H9 (cell line): ENCODE results near the gene RNU5B-1. TPM values are rescaled to one million over a fixed set of nuclear protein-coding genes. Genes with fewer than 3 reads are reported as not detected.

Source experiments
- DNase-seq: peaks from one replicate; pipeline ENCODE4 v3.0.0-alpha.2; 2017
- H2AFZ ChIP-seq: one replicate; pipeline ENCODE4 v1.6.1; 2013; ENCODE audit warnings: mild to moderate bottlenecking, low read length, control low read depth, moderate library complexity
- H2AK5ac ChIP-seq: 2 replicates; pipeline ENCODE4 v1.6.1; 2013; ENCODE audit warnings: low read length, control low read depth, mixed read lengths; ENCODE audit not compliant: insufficient read length
- H2BK120ac ChIP-seq: one replicate; pipeline ENCODE4 v1.6.1; 2013; ENCODE audit warnings: low read depth, mild to moderate bottlenecking, low read length, control low read depth, inconsistent platforms; ENCODE audit not compliant: poor library complexity, severe bottlenecking
- H2BK12ac ChIP-seq: 2 replicates; pipeline ENCODE4 v1.6.1; 2013; ENCODE audit warnings: low read length, control low read depth, mixed read lengths, low read depth; ENCODE audit not compliant: insufficient read length
- H2BK15ac ChIP-seq: 2 replicates; pipeline ENCODE4 v1.6.1; 2013; ENCODE audit warnings: low read depth, low read length, control low read depth
- H2BK20ac ChIP-seq: one replicate; pipeline ENCODE4 v1.6.1; 2013; ENCODE audit warnings: low read depth, mild to moderate bottlenecking, low read length, control low read depth, inconsistent platforms; ENCODE audit not compliant: poor library complexity, severe bottlenecking
- H2BK5ac ChIP-seq: 2 replicates; pipeline ENCODE4 v1.6.1; 2013; ENCODE audit warnings: low read length, control low read depth, mixed read lengths; ENCODE audit not compliant: insufficient read length
- H3K14ac ChIP-seq: 2 replicates; pipeline ENCODE4 v1.6.1; 2013; ENCODE audit warnings: low read length, control low read depth; ENCODE audit not compliant: insufficient read depth
- H3K18ac ChIP-seq: 2 replicates; pipeline ENCODE4 v1.6.1; 2013; ENCODE audit warnings: low read depth, mild to moderate bottlenecking, mixed read lengths, low read length, control low read depth; ENCODE audit not compliant: insufficient read length
- H3K23ac ChIP-seq: 2 replicates; pipeline ENCODE4 v1.6.1; 2013; ENCODE audit warnings: low read length, control low read depth, mixed read lengths, low read depth; ENCODE audit not compliant: insufficient read length
- H3K23me2 ChIP-seq: 2 replicates; pipeline ENCODE4 v1.6.1; 2013; ENCODE audit warnings: low read depth, mild to moderate bottlenecking, mixed read lengths, low read length, control low read depth; ENCODE audit not compliant: insufficient read length, poor library complexity, severe bottlenecking
- H3K27ac ChIP-seq: 2 replicates; pipeline ENCODE4 v1.5.1; 2013; ENCODE audit warnings: low read length, control low read depth, mixed read lengths, low read depth; ENCODE audit not compliant: insufficient read length
- H3K27me3 ChIP-seq: 2 replicates; pipeline ENCODE4 v1.6.1; 2013; ENCODE audit warnings: low read length, control low read depth, inconsistent platforms; ENCODE audit not compliant: insufficient read depth
- H3K4ac ChIP-seq: 2 replicates; pipeline ENCODE4 v1.6.1; 2013; ENCODE audit warnings: low read depth, mild to moderate bottlenecking, control low read depth, inconsistent platforms, low read length, moderate library complexity
- H3K4me1 ChIP-seq: 2 replicates; pipeline ENCODE4 v1.6.1; 2013; ENCODE audit warnings: low read length, control low read depth, inconsistent platforms; ENCODE audit not compliant: insufficient read depth
- H3K4me2 ChIP-seq: 2 replicates; pipeline ENCODE4 v1.6.1; 2013; ENCODE audit warnings: low read length, control low read depth, mixed read lengths; ENCODE audit not compliant: insufficient read length, insufficient read depth
- H3K56ac ChIP-seq: 2 replicates; pipeline ENCODE4 v1.6.1; 2013; ENCODE audit warnings: low read depth, mild to moderate bottlenecking, mixed read lengths, low read length, control low read depth; ENCODE audit not compliant: insufficient read length
- H3K79me1 ChIP-seq: 2 replicates; pipeline ENCODE4 v1.6.1; 2013; ENCODE audit warnings: low read depth, mild to moderate bottlenecking, moderate library complexity, low read length, control low read depth, inconsistent platforms; ENCODE audit not compliant: insufficient read depth, poor library complexity, severe bottlenecking
- H3K79me2 ChIP-seq: 2 replicates; pipeline ENCODE4 v1.6.1; 2013; ENCODE audit warnings: low read length, control low read depth, inconsistent platforms; ENCODE audit not compliant: insufficient read depth
- H3K9ac ChIP-seq: 2 replicates; pipeline ENCODE4 v1.6.1; 2013; ENCODE audit warnings: low read length, control low read depth, mixed read lengths; ENCODE audit not compliant: insufficient read length; ENCODE audit errors: extremely low read depth
- H3K9me3 ChIP-seq: one replicate; pipeline ENCODE4 v1.6.1; 2013; ENCODE audit warnings: low read depth, low read length, inconsistent platforms; ENCODE audit not compliant: control insufficient read depth
- H3T11ph ChIP-seq: one replicate; pipeline ENCODE4 v1.6.1; 2013; ENCODE audit warnings: mild to moderate bottlenecking, low read length, control low read depth, inconsistent platforms
- H4K20me1 ChIP-seq: one replicate; pipeline ENCODE4 v1.6.1; 2013; ENCODE audit not compliant: control insufficient read depth, insufficient read length, insufficient read depth
- H4K5ac ChIP-seq: 2 replicates; pipeline ENCODE4 v1.6.1; 2013; ENCODE audit warnings: low read depth, mild to moderate bottlenecking, mixed read lengths, low read length, control low read depth; ENCODE audit not compliant: insufficient read length
- H4K8ac ChIP-seq: replicated peaks from 2 replicates; pipeline ENCODE4 v1.6.1; 2013; ENCODE audit warnings: low read length, control low read depth, mixed read lengths, low read depth; ENCODE audit not compliant: insufficient read length
- H4K91ac ChIP-seq: 2 replicates; pipeline ENCODE4 v1.6.1; 2013; ENCODE audit warnings: low read depth, mild to moderate bottlenecking, moderate library complexity, mixed read lengths, low read length, control low read depth; ENCODE audit not compliant: insufficient read length
- H3K27ac Mint-ChIP-seq, 3 experiments: 2 replicates in 2 of 3; 3 replicates in 1 of 3; pipeline ENCODE4 v1.8.0; 2020 to 2021; ENCODE audit warnings: mixed read lengths in 3 of 3, mild to moderate bottlenecking in 1 of 3, moderate library complexity in 1 of 3
- H3K27me3 Mint-ChIP-seq: 2 replicates; pipeline ENCODE4 v1.8.0; 2021; ENCODE audit warnings: low read depth, mild to moderate bottlenecking, moderate library complexity, mixed read lengths
- H3K36me3 Mint-ChIP-seq, 3 experiments: 2 replicates in 2 of 3; 3 replicates in 1 of 3; pipeline ENCODE4 v1.8.0; 2020 to 2021; ENCODE audit warnings: low read depth in 3 of 3, mixed read lengths in 3 of 3; ENCODE audit not compliant: insufficient read depth in 1 of 3
- H3K4me1 Mint-ChIP-seq, 2 experiments: 2 replicates each; pipeline ENCODE4 v1.8.0; 2020; ENCODE audit warnings: mixed read lengths in 2 of 2
- H3K4me3 Mint-ChIP-seq, 2 experiments: 2 replicates in 1 of 2; 3 replicates in 1 of 2; pipeline ENCODE4 v1.8.0; 2020 to 2021; ENCODE audit warnings: mild to moderate bottlenecking in 2 of 2, mixed read lengths in 2 of 2, moderate library complexity in 1 of 2
- H3K9me3 Mint-ChIP-seq, 2 experiments: 2 replicates in 1 of 2; 3 replicates in 1 of 2; pipeline ENCODE4 v1.8.0; 2020; ENCODE audit warnings: mild to moderate bottlenecking in 2 of 2, mixed read lengths in 2 of 2, moderate library complexity in 1 of 2
- CTCF ChIP-seq: fragments of 200-600 bp; sonication (generic); conservative IDR thresholded peaks from 3 replicates; pipeline ENCODE4 v1.8.0; 2021; ENCODE audit warnings: antibody characterized with exemption, mild to moderate bottlenecking
- WGBS: extraction: QIAGEN DNeasy Blood & Tissue Kit; methylation state at CpG from one replicate; pipeline ENCODE4 v1.1.7; 2013; ENCODE audit warnings: missing lambda C conversion rate, low lambda C conversion rate, mixed read lengths; ENCODE audit not compliant: insufficient read length; ENCODE audit errors: extremely low coverage; 5-methylcytosine and 5-hydroxymethylcytosine counted together
- total RNA-seq: library from RNA; stranded (reverse); gene quantifications from 2 replicates; pipeline ENCODE4 v1.2.1, GENCODE V29; 2021

RNU5B-1 gene
- total RNA-seq, 1 experiment from 2014 or later: not detected

GRCh38 chr15:65333148-65333820, 28.8 kb downstream of the RNU5B-1 start:
- Histone ChIP-seq H3K14ac (no peak overlapping the region), H3T11ph (no peak overlapping the region), H2BK15ac (no peak overlapping the region), H2BK120ac (no peak overlapping the region), H2AK5ac (no peak overlapping the region), H4K91ac (no peak overlapping the region), H3K4me2 (no peak overlapping the region), H3K79me1 (no peaks in the 10 kb centered on the region), H2BK20ac (no peak overlapping the region), H3K23ac (no peak overlapping the region), H4K5ac (no peak overlapping the region), H3K9me3 (no peaks in the 10 kb centered on the region), H3K27me3 (no peaks in the 10 kb centered on the region), H3K23me2 (no peaks in the 10 kb centered on the region), H4K8ac (no peak overlapping the region), H2BK12ac (no peak overlapping the region), H2AFZ (no peak overlapping the region), H3K4me1 (peaks cover 8% of the 10 kb centered on the region; the same call in 1 of the 2 replicates), H3K27ac (no peak overlapping the region), H3K9ac (no peak overlapping the region), H2BK5ac (no peak overlapping the region), H3K56ac (no peak overlapping the region), H3K18ac (no peak overlapping the region), H3K79me2 (no peaks in the 10 kb centered on the region; the same call in 1 of the 2 replicates), H3K4ac (no peak overlapping the region), H4K20me1 (no peaks in the 10 kb centered on the region)
- H3K27ac Mint-ChIP-seq: no peak overlapping the region
- no peak overlapping the region for H3K4me3 Mint-ChIP-seq
- H3K4me1 Mint-ChIP-seq: peaks cover 46 to 52% of the 10 kb centered on the region in 2 experiments
- H3K36me3 Mint-ChIP-seq: peaks cover 18 to 21% (median 18%) of the 10 kb centered on the region in 3 experiments; a peak in 5 of 7 replicates
- no peaks in the 10 kb centered on the region; the same call in 1 of the 2 replicates for H3K27me3 Mint-ChIP-seq
- DNase-seq: no peak
- no peak for TF ChIP-seq CTCF
- no CpG with 5 or more reads among the region's 16 CpGs for WGBS
- H3K9me3 Mint-ChIP-seq: no peaks in the 10 kb centered on the region
